Stimulated activated naive CD4-positive, alpha-beta T cell treated with Interleukin-2 at 50 U/mL for 16 hours (primary cell): ENCODE data around the gene HSF2.

Experiments
- DNase-seq: peaks from one replicate; lab custom pipeline; 2025; lab: John Stamatoyannopoulos, UW

HSF2 gene

DNA sequence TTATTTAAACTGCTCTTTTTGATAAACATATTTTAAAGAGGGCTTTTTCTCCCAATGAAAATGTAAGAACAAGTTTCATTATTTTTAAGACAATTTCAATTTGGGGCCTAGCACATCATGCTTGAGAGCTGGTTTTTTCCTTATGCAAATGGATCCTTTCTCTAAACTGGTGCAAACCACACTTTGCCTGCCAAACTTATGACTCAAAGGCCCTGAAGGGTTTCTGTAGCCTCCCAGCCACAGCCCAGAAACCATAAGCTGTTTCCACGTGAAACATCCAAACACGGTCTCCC is 451 bp upstream of the HSF2 start:
- DNase-seq: no peak

DNA sequence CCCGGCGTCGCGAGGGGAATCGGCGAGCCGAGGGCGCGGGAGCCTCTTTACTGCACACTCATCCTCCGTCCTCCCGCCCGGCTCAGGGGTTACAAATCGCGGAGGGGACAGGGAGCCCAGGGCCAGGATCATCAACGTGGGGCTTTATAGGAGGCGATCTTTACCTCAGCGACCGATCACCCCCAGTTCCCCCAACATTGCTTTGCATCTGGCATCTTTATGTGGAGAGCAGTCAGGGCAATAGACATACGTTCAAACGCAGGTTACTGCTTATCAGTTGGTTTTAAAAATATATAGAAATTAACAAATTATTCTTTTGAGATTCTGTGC is 634 bp downstream of the HSF2 start:
- DNase-seq: no peak

DNA sequence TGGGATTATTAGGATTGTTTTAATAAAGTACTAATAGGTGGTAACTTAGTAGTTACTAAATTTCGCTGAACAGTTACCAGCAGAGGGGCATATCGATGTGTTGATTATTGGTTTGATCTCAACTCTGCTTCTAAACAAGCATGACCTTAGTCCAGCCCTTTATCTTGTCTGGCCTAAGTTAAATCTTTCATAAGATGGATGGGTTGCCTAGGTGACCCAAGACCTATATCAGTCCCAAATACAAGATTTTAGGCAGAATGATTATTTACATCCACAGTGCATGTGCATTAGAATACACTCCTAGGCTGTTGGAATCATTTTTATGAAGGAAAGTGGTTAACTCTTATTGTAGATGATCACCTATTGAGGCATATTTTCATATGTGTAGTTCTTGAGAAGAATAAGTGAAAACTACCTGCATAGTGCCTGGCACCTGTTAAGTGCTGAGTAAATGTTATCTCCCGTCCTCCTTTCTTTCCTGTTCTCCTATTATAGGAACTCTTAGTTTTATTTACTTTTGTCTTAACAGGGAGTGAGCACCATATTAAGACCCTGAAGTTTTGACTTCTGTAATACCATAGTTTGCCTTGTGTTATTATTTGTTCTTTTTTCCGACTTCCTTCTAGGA is 1.1 kb downstream of the HSF2 start:
- DNase-seq: no peak

DNA sequence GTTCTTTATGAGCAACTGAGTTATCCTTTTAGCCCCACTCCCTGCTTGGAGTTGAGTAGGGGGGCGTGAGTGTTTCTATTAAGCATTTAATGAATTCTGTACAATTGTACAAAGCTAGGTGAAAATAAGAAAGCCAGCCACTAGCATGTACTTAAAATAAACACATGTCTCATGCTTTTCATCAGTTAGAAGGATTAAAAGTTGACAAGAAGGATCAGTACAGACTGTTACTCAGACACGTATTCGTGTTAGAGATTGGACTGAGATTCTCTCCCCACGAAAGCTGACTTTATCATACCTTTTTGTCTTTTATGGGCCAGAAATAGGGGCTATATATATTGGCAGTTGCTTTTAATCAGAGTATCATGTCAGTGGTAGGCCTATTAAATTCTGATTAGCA is 1.7 kb downstream of the HSF2 start:
- no peak for DNase-seq

DNA sequence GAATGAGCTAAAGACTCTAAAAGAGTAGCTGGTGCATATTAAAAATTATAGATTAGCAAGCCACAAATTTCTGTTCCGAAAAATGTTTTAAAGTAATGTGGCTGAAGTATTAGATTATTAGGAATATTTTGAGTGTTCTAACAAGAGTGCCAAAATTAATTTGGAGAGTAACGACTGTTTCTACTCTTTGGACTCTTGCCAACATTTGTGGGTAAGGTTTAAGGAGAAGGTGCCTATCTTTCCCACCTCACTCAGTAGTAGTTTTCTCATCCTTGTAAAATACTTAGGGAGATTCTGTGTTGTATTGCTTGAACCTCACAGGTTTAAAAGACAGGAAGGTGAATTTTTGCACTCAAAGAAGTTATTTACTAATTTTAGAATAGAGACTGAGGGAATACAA is 5.0 kb downstream of the HSF2 start:
- no peak for DNase-seq

DNA sequence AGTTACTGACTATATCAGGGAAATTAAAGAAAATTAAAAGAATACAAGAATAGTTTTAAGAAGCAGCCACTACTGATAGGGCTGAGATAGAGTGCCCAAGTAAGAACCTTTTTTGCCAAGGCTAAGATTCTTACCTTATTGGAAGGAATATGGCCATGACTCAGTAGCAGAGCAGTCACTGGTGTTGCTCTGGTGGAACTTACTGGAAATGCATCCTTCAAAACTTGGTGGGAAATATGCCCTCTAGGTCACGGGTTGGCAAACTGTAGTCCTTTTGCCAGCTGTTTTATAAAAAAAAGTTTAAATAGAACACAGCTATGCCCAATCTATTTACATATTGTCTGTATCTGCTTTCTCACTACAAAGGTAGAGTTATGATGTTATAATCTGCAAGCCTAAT is 6.0 kb downstream of the HSF2 start:
- DNase-seq: no peak

DNA sequence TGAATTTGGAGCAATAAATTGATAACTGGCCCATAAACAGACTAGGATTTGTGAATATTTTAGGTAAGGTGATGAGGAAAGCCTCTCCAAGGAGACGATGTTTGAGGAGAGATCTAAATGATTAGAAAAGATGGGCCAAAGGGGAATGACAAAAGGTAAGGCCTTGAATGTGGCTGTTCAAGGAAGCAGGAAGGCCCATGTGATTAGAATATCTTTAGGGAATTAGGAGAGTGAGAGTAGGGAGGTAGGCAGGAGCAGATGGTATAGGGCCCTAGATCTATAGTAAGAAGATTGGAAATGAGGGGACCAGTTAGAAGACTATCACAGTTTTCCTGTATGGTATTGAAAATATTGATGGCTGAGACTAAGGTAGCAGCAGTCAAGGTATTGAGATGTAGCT is 6.7 kb downstream of the HSF2 start:
- no peak for DNase-seq

DNA sequence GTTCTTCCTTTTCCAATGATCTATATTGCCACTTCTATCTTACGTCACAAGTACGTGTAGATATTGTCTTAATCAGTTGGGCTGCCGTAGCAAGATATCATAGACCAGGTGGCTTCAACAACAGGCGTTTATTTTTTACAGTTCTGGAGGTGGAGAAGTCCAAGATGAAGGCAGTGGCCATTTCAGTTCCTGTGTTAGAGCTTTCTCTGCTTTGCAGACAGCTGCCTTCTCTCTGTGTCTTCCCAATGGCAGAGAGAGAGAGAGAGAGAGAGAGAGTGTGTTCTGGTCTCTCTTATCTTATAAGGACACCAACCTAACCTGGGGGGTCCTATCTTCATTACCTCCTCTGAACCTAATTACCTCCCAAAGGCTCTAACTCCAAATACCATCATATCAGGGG is 8.3 kb downstream of the HSF2 start:
- DNase-seq: no peak

DNA sequence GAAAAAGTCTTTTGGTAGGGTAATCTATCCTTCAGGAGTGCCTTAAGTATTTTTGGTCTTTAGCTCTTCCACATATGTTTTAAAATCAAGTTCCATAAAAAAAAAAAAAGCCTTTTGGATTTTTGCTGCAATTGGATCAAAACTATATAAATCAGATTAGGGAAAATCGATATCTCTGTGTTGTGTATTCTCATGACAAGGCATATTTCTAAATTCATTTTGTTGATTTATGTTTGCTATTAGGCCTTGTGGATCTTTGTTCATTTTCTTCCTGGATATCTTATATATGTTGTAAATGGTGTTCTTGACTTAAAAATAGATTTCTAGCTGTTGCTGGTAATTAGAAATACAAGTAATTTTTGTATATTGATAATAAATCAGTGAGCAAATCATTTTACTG is 8.8 kb downstream of the HSF2 start:
- no peak for DNase-seq

DNA sequence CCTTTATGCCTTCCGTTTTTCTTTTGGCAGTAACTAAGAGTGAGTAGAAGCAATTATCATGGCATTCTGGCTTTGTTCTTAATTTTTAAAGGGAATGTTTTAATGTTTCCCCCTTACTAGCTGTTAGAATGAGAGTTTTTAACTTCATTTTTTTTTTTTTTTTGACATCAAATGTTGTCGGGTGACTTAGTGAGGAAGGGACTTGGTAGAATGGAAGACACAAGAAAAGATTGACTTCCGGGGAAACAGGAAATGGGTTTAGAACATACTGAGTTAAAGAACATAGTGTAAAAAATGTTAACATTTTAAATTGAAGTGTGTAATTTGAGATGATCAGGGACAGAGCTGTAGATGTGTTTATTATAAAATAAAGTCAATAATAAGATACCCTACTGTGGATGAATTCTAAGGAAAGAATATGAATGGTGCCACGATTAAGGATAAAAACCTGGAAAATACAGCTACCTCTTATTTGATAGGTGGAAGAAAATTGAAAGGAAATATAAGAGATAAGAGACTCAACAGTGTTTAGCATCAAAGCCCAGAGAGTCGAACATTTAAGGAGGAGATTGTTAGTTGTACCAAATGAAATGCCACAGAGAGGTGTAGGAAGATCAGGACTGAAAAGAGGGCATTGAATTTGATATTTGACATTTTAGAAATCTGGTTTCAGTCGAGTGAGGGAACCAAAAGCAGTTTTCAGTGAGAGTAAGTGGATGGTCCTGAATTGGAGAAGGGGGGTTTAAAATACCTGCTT is 9.4 kb downstream of the HSF2 start:
- no peak for DNase-seq

DNA sequence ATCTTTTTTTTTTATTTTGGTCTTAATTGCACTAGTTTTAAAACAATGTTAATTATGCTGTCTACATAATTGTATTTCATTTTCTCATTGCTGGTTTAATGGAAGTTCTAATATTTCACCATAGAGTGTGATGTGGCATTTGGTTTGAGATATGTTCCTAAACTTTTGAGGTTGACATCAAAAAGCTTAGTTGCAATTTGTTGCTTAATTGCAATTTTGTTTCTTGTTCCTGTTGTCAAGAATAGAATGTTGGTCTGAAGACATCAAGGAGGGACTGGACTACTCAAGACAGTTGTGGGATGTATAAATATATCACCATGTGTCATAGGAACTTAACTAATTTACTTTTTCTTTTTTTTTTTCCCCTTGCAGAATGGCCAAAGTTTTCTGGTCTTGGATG is 12.5 kb downstream of the HSF2 start:
- no peak for DNase-seq

DNA sequence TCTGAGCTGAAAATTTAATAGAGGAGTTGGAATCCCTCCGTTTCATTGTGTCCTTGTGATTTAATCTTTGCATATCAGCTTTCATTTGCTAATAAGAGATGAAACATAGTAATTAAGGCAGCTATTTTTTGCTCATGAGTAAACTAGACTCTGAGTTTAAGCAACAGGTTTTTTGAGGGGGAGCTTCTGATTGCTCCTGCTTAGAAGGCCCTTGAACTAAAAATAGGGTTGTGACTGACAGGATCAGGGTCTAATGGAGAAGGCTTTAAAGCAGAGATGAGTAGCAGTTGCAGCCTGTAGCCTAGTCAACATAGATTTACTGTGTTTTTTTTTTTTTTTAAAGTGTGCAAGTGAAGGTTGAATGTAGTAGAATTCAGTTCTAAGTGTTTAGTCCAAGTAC is 17.4 kb downstream of the HSF2 start:
- no peak for DNase-seq

DNA sequence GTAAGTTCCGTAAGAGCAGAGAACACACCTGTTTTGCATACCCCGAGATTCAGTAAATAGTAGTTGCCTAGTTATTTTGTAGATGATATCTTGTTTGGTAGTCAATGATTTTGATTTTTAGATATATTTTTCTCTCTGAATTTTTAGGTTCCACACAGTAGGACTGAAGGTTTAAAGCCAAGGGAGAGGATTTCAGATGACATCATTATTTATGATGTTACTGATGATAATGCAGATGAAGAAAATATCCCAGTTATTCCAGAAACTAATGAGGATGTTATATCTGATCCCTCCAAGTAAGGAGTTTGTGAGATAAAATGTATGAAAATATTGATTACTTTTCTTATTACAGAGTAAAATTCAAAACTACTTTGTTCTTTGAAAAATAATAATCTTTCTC is 22.6 kb downstream of the HSF2 start:
- no peak for DNase-seq

DNA sequence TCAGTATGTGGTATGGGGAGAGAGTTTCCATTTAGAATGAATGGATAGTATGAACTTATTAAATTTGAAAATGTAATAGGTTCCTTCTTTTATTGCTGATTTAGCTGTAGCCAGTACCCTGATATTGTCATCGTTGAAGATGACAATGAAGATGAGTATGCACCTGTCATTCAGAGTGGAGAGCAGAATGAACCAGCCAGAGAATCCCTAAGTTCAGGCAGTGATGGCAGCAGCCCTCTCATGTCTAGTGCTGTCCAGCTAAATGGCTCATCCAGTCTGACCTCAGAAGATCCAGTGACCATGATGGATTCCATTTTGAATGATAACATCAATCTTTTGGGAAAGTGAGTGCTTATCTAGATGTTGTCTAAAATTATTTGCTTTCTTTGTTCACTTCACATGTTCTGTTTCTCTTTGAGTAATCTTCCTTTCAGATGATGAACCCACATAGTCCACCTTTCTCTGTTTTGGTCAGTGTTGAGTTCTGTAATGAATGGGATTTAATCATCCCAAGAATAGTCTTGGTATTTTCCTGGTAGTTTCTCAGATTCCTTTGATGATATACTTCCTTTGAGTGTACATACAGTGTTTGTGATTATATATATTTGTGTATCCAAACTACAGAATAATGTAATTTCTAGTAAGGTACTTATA is 23.3 kb downstream of the HSF2 start:
- DNase-seq: no peak

DNA sequence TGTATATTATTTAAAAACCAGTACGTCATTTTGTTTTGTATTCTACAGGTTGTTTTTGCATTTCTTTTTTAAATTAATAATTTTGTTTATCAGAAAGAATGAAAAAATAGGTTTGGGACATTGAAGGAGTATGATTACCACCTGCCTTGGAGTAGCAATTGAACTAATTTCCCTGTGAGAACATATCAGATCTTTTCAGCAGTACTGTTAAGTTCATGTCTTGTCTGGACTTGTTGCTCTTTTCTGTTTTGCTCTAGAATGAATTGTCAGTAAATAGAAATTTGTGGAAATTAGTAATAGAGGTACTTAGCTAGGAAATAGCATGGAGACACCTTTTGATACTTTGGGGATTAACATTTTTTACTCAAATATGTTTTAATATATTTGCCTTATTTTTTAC is 24.3 kb downstream of the HSF2 start:
- no peak for DNase-seq

DNA sequence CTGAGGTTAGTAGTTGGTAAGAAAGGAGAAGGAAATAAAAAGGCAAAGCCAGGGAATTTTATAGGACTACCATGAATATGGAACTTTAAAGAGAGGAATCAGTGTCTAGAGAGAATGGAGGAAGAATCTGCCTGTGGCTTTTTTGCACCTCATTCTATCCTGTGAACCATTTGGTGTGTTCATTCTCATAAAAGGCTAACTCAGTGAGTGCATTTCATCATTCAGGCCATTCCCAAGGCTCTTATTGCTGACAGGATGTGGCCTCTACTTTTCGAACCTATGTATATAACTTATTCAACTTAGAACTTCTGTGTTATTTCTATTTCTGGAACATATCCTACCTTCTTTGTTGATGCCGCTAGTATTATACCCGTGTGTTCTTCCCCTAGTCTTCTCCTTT is 27.1 kb downstream of the HSF2 start:
- no peak for DNase-seq

DNA sequence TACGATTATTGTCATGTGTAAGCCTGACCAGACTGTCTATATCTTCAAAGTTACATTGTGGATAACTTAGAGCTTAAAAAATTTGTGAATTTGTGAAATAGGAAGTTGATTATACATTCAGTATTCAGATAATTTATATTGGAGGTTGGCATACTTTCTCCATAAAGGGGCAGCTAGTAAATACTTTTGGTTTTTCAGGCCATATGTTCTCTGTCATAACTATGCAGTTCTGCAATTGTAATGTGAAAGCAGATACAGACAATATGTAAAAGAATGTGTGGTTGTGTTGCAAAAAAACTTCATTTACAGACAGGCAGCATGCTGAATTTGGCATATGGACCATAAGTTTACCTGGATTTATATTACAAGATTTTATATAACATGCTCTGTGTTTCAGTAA is 29.3 kb downstream of the HSF2 start:
- no peak for DNase-seq

DNA sequence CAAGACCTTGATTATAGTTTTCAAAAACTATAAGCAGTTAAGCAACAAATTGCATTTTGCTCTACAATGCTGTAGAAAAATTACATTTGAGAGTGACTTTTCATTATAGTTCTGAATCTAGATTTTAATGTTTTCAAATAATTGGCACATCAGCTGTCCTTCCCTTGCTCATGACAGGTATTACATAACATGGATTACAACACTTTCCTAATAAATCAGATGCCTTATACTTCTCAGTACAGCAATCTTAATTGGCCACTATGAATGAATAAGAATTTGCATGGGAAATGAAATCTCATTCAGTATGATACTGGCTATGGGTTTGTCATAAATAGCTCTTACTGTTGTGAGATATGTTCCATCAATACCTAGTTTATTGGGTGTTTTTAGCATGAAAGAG is 29.9 kb downstream of the HSF2 start:
- no peak for DNase-seq

DNA sequence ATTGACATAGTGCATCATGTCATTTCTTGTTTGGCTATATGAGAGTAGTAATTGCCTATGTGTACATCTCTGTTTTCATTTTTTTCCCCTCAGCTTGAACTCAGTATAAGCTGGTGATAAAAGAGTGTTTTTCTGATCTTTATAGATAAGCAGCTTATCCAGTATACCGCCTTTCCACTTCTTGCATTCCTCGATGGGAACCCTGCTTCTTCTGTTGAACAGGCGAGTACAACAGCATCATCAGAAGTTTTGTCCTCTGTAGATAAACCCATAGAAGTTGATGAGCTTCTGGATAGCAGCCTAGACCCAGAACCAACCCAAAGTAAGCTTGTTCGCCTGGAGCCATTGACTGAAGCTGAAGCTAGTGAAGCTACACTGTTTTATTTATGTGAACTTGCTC is 32.3 kb downstream of the HSF2 start:
- no peak for DNase-seq

DNA sequence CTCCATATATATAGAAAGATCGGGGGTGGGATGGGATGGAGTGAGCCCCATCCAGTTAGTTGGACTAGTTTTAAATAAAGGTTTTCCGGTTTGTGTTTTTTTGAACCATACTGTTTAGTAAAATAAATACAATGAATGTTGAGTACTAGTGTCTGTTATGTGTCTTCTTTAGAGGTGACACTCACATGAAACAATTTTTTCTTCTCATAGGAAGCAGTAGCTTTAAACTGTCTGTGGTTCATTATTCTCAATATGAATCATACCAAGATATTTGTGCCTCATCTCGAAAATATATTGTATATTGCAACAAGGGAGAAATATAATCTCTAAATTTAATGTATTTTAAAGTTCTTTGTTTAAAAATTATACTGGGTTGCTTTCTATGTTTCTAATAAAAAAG is 33.4 kb downstream of the HSF2 start:
- DNase-seq: no peak

DNA sequence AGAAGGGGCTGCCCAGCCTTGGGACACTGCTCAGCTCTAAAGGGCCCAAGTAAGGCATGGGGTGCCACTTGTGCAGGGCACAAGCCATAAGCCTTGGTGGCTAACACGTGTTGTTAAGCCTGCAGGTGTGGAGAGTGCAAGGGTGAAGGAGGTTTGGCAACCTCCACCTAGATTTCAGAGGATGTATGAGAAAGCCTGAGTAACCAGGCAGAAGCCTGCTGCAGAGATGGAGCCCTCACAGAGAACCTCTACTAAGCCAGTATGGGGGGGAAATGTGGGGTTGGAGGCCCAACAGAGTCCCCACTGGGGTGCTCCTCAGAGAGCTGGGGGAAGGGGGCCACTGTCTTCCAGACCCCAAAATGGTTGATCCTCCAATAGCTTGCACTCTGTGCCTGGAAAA is 39.5 kb downstream of the HSF2 start:
- no peak for DNase-seq

DNA sequence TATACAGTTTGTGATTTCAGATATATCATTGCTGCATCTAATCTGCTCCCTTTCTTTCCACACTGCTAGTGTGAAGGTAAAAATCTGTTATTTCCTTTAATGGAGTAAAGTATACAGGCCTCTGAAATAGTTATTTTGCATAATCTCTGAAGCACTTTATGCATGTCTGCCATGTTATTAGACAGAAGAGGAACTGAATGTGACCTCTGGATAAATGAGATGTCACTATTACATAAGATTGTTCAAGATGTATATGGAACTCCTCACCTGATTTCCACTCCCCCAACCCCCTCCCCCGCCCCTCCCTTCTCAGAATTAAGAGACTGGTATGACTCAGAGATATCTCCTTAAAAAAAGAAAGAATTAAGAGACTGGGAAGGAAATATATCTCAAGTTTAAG is 45.8 kb downstream of the HSF2 start:
- DNase-seq: no peak

DNA sequence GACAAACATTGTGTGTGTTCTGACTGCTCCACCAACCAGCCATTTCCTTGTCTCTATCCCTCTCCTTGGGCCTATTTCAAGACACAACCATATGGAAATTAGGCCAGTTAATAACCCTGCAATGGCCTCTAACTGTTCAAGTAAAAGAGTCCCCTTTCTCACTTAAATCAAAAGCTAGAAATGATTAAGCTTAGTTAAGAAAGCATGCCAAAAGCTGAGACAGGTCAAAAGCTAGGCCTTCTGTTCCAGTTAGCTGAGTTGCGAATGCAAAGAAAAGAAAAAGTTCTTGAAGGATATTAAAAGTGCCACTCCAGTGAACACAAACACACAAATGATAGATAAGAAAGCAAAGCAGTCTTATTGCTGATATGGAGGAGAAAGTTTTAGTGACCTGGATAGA is 49.6 kb downstream of the HSF2 start:
- DNase-seq: no peak

DNA sequence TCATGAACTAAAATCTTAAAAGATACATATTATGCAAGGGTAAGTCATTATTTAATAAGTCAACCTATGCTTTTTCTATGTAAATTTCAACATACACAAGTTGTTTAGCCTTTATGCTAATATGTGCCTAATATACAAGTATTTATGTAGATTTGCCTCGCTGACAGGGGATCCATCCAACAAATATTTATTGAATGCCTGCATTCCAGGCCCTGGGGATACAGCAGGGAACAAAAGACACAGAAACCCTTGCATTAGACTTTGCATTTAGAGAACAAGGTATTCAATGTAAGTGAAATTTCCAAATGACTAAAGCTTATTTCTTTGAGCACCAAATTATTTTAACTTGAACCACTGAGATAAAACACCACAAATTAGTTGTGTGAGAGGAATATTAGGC is 53.1 kb downstream of the HSF2 start:
- no peak for DNase-seq
